Smooth muscle cell (in vitro differentiated cells): ENCODE measurements around the gene CLPTM1. TPM values are rescaled to one million over a fixed set of nuclear protein-coding genes. Genes with fewer than 3 reads are reported as not detected.
"Not testable (repeated sequence)": the region's sequence is repeated elsewhere in the genome, so short reads cannot be mapped to it uniquely, and the experiment has no call there.

Experiments used
- DNase-seq: peaks from one replicate; lab custom pipeline; 2025; ENCODE audit not compliant: unreplicated experiment; lab: John Stamatoyannopoulos, UW
- H2AFZ ChIP-seq: fragments of 200-600 bp; sonication (generic); 2 replicates; pipeline ENCODE4 v1.6.0; 2016; ENCODE audit warnings: antibody characterized with exemption, low read depth, mild to moderate bottlenecking
- H3F3A ChIP-seq: fragments of 200-600 bp; sonication (generic); 2 replicates; pipeline ENCODE4 v1.6.0; 2017; ENCODE audit warnings: antibody characterized with exemption, low read depth
- H3K27ac ChIP-seq: fragments of 200-600 bp; sonication (generic); 2 replicates; pipeline ENCODE4 v1.5.1; 2016; ENCODE audit warnings: low read depth, mild to moderate bottlenecking
- H3K27me3 ChIP-seq: fragments of 200-600 bp; sonication (generic); 2 replicates; pipeline ENCODE4 v1.6.1; 2016; ENCODE audit warnings: low read depth, mild to moderate bottlenecking
- H3K36me3 ChIP-seq: fragments of 200-600 bp; sonication (generic); 2 replicates; pipeline ENCODE4 v1.5.1; 2016; ENCODE audit warnings: low read depth
- H3K4me1 ChIP-seq: fragments of 200-600 bp; sonication (generic); 2 replicates; pipeline ENCODE4 v1.5.1; 2016; ENCODE audit warnings: low read depth
- H3K4me2 ChIP-seq: fragments of 200-600 bp; sonication (generic); 2 replicates; pipeline ENCODE4 v1.6.0; 2016; ENCODE audit warnings: mild to moderate bottlenecking
- H3K4me3 ChIP-seq: fragments of 200-600 bp; sonication (generic); 2 replicates; pipeline ENCODE4 v1.5.1; 2016; ENCODE audit warnings: mild to moderate bottlenecking
- H3K79me2 ChIP-seq: fragments of 200-600 bp; sonication (generic); 2 replicates; pipeline ENCODE4 v1.6.0; 2016; ENCODE audit warnings: low read depth, mild to moderate bottlenecking
- H3K9ac ChIP-seq: fragments of 200-600 bp; sonication (generic); 2 replicates; pipeline ENCODE4 v1.6.0; 2016; ENCODE audit warnings: low read depth
- H3K9me3 ChIP-seq: fragments of 200-600 bp; sonication (generic); replicated peaks from 2 replicates; pipeline ENCODE4 v1.5.1; 2016; ENCODE audit warnings: low read depth
- H4K20me1 ChIP-seq: fragments of 200-600 bp; sonication (generic); 2 replicates; pipeline ENCODE4 v1.6.0; 2016; ENCODE audit warnings: low read depth
- whole genome bisulfite sequencing: methylation state at CpG from one replicate; pipeline ENCODE4 v1.1.7; 2016; ENCODE audit warnings: low lambda C conversion rate; 5-methylcytosine and 5-hydroxymethylcytosine counted together
- polyA plus RNA-seq: library from polyadenylated mRNA; unstranded; fragments of >200 nt; fragmentation: Nextera tagmentation; extraction: Ambion mirVana; gene quantifications from 2 replicates; pipeline ENCODE4 v1.2.1, GENCODE V29; 2016
- total RNA-seq: library from RNA; depleted of rRNA; stranded (reverse); fragments of >200 nt; gene quantifications from 2 replicates; pipeline ENCODE4 v1.2.3, GENCODE V29; 2014
- TF ChIP-seq, protein P1 (sequence below): fragments of 200-600 bp; sonication (generic); IDR thresholded peaks from 2 replicates; pipeline ENCODE4 v1.5.1; 2017; ENCODE audit warnings: borderline replicate concordance, mild to moderate bottlenecking, antibody characterized with exemption; ENCODE audit not compliant: insufficient read depth, poor library complexity, severe bottlenecking

CLPTM1 gene
- total and polyA plus RNA-seq, 2 experiments from 2014 or later: 41.9 to 62.1 TPM

GRCh38 chr19:44993926-44994537, 38.9 kb downstream of the CLPTM1 start:
- Histone ChIP-seq H3K4me1 (no peaks in the 10 kb centered on the region), H3K9ac (no peak overlapping the region), H3K36me3 (no peaks in the 10 kb centered on the region), H3K27ac (no peak overlapping the region), H4K20me1 (no peaks in the 10 kb centered on the region), H3K4me2 (no peak overlapping the region), H3K27me3 (no peaks in the 10 kb centered on the region), H3K9me3 (no peaks in the 10 kb centered on the region), H3K4me3 (no peak overlapping the region), H2AFZ (no peak overlapping the region), H3F3A (no peaks in the 10 kb centered on the region), H3K79me2 (no peaks in the 10 kb centered on the region)
- WGBS: 97% methylated on average over 12 of the region's 12 CpGs
- no peak for DNase-seq
- TF ChIP-seq, protein P1, sequence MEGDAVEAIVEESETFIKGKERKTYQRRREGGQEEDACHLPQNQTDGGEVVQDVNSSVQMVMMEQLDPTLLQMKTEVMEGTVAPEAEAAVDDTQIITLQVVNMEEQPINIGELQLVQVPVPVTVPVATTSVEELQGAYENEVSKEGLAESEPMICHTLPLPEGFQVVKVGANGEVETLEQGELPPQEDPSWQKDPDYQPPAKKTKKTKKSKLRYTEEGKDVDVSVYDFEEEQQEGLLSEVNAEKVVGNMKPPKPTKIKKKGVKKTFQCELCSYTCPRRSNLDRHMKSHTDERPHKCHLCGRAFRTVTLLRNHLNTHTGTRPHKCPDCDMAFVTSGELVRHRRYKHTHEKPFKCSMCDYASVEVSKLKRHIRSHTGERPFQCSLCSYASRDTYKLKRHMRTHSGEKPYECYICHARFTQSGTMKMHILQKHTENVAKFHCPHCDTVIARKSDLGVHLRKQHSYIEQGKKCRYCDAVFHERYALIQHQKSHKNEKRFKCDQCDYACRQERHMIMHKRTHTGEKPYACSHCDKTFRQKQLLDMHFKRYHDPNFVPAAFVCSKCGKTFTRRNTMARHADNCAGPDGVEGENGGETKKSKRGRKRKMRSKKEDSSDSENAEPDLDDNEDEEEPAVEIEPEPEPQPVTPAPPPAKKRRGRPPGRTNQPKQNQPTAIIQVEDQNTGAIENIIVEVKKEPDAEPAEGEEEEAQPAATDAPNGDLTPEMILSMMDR: no peak

DNA sequence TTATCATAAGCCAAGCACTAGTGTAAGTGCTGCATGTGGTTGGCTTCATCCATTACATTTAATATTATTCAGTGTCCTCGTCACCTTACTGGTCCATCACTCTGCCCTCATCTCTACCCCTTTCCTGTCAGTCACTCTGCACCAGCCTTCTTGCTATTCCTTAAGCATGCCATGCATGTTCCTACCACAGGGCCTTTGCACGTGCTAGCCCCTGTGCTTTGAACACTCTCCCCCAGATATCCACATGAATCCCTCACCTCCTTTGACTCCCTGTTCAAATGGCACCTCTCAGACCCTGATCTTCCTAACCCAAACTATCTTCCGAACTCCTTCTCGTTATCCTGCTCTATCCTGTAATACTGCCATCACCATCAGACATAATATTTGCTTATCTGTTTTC, 42.8 kb downstream of the CLPTM1 start:
- H3K27ac ChIP-seq: no peak overlapping the region
- H3K9me3 ChIP-seq: no peaks in the 10 kb centered on the region
- H3K79me2 ChIP-seq: peaks cover 5% of the 10 kb centered on the region
- H3K9ac ChIP-seq: no peak overlapping the region
- 93% methylated on average over 4 of the region's 4 CpGs for WGBS
- no peaks in the 10 kb centered on the region for H3K27me3 ChIP-seq
- H3K4me3 ChIP-seq: no peak overlapping the region
- H3F3A ChIP-seq: peaks cover 12% of the 10 kb centered on the region
- DNase-seq: no peak
- H2AFZ ChIP-seq: no peak overlapping the region
- H3K4me2 ChIP-seq: no peak overlapping the region
- peaks cover 4% of the 10 kb centered on the region for H3K4me1 ChIP-seq
- no peaks in the 10 kb centered on the region for H3K36me3 ChIP-seq
- TF ChIP-seq, protein P1: no peak
- peaks cover 9% of the 10 kb centered on the region for H4K20me1 ChIP-seq

- not testable (repeated sequence) for H3K9ac ChIP-seq, H3K79me2 ChIP-seq, H2AFZ ChIP-seq, H3K4me1 ChIP-seq, DNase-seq, H3K4me3 ChIP-seq, H3K27ac ChIP-seq, H3K27me3 ChIP-seq, H3K36me3 ChIP-seq, H3K9me3 ChIP-seq, H3K4me2 ChIP-seq
- Histone ChIP-seq H4K20me1 (peaks cover 10% of the 10 kb centered on the region), H3F3A (peaks cover 12% of the 10 kb centered on the region)
- 87% methylated on average over 12 of the region's 12 CpGs for WGBS
Measured at GRCh38 chr19:44999131-44999925, 44.1 kb downstream of the CLPTM1 start.

DNA sequence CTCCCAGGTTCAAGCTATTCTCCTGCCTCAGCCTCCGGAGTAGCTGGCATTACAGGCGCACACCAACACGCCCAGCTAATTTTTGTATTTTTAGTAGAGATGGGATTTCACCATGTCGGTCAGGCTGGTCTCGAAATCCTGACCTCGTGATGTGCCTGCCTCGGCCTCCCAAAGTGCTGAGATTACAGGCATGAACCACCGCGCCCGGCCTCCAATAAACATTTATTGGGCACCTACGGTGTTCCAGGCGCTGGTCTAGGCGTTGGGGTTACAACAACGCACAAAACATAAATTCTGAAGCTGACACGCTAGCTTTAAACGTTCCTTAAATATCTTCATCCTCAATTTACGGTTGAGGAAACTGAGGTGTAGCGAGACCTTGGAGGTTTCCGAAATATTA, 45.5 kb downstream of the CLPTM1 start:
- WGBS: 81% methylated on average over 19 of the region's 19 CpGs
- peak overlapping the region; percentile 43 for H3K4me3 ChIP-seq
- DNase-seq, H3K9me3 ChIP-seq, H3K27me3 ChIP-seq, H3K79me2 ChIP-seq, H3K36me3 ChIP-seq, H2AFZ ChIP-seq, H3K4me1 ChIP-seq: not testable (repeated sequence)
- H3K9ac ChIP-seq: peak overlapping the region; percentile 87
- H4K20me1 ChIP-seq: peaks cover 10% of the 10 kb centered on the region
- H3F3A ChIP-seq: peaks cover 12% of the 10 kb centered on the region
- H3K4me2 ChIP-seq: peak overlapping the region; percentile 82
- peak overlapping the region; percentile 71 for H3K27ac ChIP-seq
